ENCODE results near the gene BCL2.

- TF ChIP-seq CTCF (IDR thresholded peaks at IDR 0.05) (no peak), EZH2 (IDR thresholded peaks at IDR 0.05) (no peak)
Observed at GRCh38 chr18:63152096-63152495, 167.5 kb downstream of the BCL2 start.
